ENCODE data around the gene ADGRL3.

DNA sequence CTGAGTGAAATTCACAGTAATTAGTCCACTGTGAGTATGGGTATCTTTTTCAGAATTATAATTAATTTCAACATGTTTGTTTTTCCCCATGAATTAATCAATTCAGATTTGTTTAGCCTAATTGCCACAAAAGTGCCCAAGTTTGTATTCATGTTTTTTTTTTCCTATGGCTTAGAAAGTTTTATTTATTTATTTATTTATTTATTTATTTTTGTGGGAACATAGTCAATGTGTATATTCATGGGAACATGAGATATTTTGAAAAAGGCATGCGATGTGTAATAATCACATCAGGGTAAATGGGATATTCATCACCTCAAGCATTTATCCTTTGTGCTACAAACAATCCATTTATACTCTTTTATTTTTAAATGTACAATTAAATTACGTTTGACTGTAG, 475.3 kb downstream of the ADGRL3 start:
- TF ChIP-seq POLR2AphosphoS5 (IDR thresholded peaks at IDR 0.05) (no peak), EP300 (IDR thresholded peaks at IDR 0.05; ENCODE audit: low read depth) (no peak), CTCF (IDR thresholded peaks at IDR 0.05) (no peak)

All from transverse colon (tissue), 4 donors.